HepG2 (cell line): ENCODE results near the gene RRBP1. TPM values are rescaled to one million over a fixed set of nuclear protein-coding genes. Genes with fewer than 3 reads are reported as not detected.

Experiments
- AKAP8 ChIP-seq: sonication (generic); formaldehyde crosslinking; IDR thresholded peaks from 2 replicates; pipeline ENCODE4 v1.5.1; 2020; ENCODE audit warnings: mild to moderate bottlenecking, missing genetic modification reagents
- CAMTA2 ChIP-seq: sonication (generic); formaldehyde crosslinking; IDR thresholded peaks from 2 replicates; pipeline ENCODE4 v1.4.0; 2020; ENCODE audit warnings: mild to moderate bottlenecking, missing genetic modification reagents, borderline replicate concordance
- KDM5A ChIP-seq: fragments of 200-600 bp; sonication (generic); IDR thresholded peaks from 2 replicates; pipeline ENCODE4 v1.7.0; 2018; ENCODE audit warnings: antibody characterized with exemption, mild to moderate bottlenecking, low read length, borderline replicate concordance
- PTBP1 ChIP-seq: fragments of 200-400 bp; formaldehyde crosslinking; IDR thresholded peaks from 2 replicates; pipeline ENCODE4 v1.6.1; 2018; ENCODE audit warnings: low read length, low read depth; ENCODE audit not compliant: poor library complexity, severe bottlenecking
- SETDB1 ChIP-seq: sonication (generic); formaldehyde crosslinking; IDR thresholded peaks from 2 replicates; pipeline ENCODE4 v1.5.1; 2020; ENCODE audit warnings: missing genetic modification reagents, mild to moderate bottlenecking, borderline replicate concordance
- ZNF264 ChIP-seq: sonication (generic); formaldehyde crosslinking; IDR thresholded peaks from 2 replicates; pipeline ENCODE4 v1.4.0; 2020; ENCODE audit warnings: missing genetic modification reagents
- ZNF292 ChIP-seq: sonication (generic); formaldehyde crosslinking; IDR thresholded peaks from 2 replicates; pipeline ENCODE4 v1.8.1; 2022; ENCODE audit warnings: mild to moderate bottlenecking, low read depth, missing genetic modification reagents, borderline replicate concordance
- ZNF572 ChIP-seq: sonication (generic); formaldehyde crosslinking; IDR thresholded peaks from 2 replicates; pipeline ENCODE4 v1.5.1; 2020; ENCODE audit warnings: mild to moderate bottlenecking, missing genetic modification reagents
- ZNF746 ChIP-seq: sonication (generic); formaldehyde crosslinking; IDR thresholded peaks from 2 replicates; pipeline ENCODE4 v1.8.0; 2022; ENCODE audit warnings: mild to moderate bottlenecking, missing genetic modification reagents
- ZSCAN9 ChIP-seq: IDR thresholded peaks from 2 replicates; pipeline ENCODE4 v1.6.1; 2016; ENCODE audit warnings: borderline replicate concordance
- polyA plus RNA-seq, 8 experiments: library from polyadenylated mRNA; depleted of rRNA in 3 of 8; stranded (reverse) in 7 of 8; unstranded in 1 of 8; fragments of >200 nt; fragmentation: Illumina TruSeq in 4 of 8; extraction: Trizol in 4 of 8; gene quantifications; 2 replicates each; pipeline versions ENCODE4 v1.2.1 to v1.2.3, GENCODE V29; 2011 to 2016; ENCODE audit warnings: low read depth in 4 of 8, missing spikeins in 1 of 8, mixed read lengths in 1 of 8; ENCODE audit not compliant: insufficient read depth in 1 of 8
- total RNA-seq, 5 experiments: library from RNA; depleted of rRNA; stranded (reverse); fragments of >200 nt; fragmentation: Illumina TruSeq; extraction: Trizol; gene quantifications; 2 replicates each; pipeline ENCODE4 v1.2.3, GENCODE V29; 2016; ENCODE audit warnings: low read depth in 1 of 5
- TF ChIP-seq, protein P1 (sequence below): sonication (generic); formaldehyde crosslinking; IDR thresholded peaks from 2 replicates; pipeline ENCODE4 v1.4.0; 2020; ENCODE audit warnings: low read depth, mild to moderate bottlenecking, missing genetic modification reagents
- TF ChIP-seq, protein P2 (sequence below): IDR thresholded peaks from 2 replicates; pipeline ENCODE4 v1.6.1; 2012; ENCODE audit warnings: low read length, improper control_type of control experiment
- TF ChIP-seq, protein P3 (sequence below): sonication (generic); formaldehyde crosslinking; IDR thresholded peaks from 2 replicates; pipeline ENCODE4 v1.4.0; 2020; ENCODE audit warnings: missing genetic modification reagents
- TF ChIP-seq, protein P4 (sequence below): sonication (generic); formaldehyde crosslinking; IDR thresholded peaks from 2 replicates; pipeline ENCODE4 v1.5.0; 2020; ENCODE audit warnings: mild to moderate bottlenecking, missing genetic modification reagents
- TF ChIP-seq, protein P5 (sequence below): sonication (generic); formaldehyde crosslinking; IDR thresholded peaks from 2 replicates; pipeline ENCODE4 v1.9.0; 2021; ENCODE audit warnings: missing genetic modification reagents, mild to moderate bottlenecking, borderline replicate concordance
- TF ChIP-seq, protein P6 (sequence below): sonication (generic); formaldehyde crosslinking; IDR thresholded peaks from 2 replicates; pipeline ENCODE4 v1.4.0; 2020; ENCODE audit warnings: missing genetic modification reagents, low read depth, mild to moderate bottlenecking, borderline replicate concordance

Gene RRBP1
- total and polyA plus RNA-seq, 2 of the 13 experiments (the other 11 are each of a cell fraction or from before 2014, with no cell fraction given) = 150 to 222 TPM

DNA sequence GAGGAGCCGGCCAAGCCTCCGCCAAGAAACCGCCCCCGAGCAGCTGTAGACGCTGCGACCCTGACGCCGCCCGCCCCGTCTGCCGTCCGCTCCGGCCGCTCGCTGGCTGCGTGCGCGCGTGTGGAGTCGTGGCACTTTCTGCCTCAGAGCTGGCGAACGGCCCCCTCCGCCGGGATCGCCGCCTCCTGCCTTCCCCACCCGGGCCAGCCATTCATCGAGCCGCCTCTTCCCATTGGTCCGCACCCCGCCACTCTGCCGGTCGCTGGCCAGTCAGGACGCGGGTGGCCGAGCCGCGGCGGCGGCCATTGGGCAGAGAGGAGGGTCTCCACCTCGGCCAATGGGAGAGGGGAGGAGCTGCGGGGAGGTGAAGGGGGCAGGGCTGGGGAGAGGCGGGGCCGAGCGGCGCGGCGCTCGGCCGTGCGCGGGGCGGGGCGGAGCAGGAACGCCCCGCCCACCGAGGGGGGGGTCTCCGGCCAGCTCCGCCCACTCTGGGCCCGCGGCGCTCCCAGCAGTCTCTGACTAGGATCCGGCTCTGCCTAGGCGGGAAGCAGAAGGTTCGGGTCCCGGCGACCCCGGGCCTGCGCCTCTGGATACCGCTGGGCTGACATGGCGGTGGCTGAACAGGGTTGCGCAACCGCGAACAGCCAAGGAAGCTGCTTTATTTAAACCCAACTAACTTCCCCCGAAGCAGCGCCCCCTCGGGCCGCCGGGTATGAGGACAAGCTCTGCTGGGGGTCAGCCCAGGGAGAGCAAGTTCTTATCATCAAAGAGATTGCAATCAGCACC is at the start of gene RRBP1 (continued):
- TF ChIP-seq CAMTA2 (CRISPR knock-in tag) (no peak; the same call in 1 of the 2 replicates), ZNF292 (CRISPR knock-in tag) (peak; percentile 96), ZSCAN9 (no peak; the same call in 1 of the 2 replicates), KDM5A (peak; percentile 37; the same call in 1 of the 2 replicates), PTBP1 (peak; percentile 98), ZNF746 (CRISPR knock-in tag) (peak; percentile 58), ZNF572 (CRISPR knock-in tag) (peak; percentile 93), ZNF264 (CRISPR knock-in tag) (peak; percentile 72; the same call in 1 of the 2 replicates), AKAP8 (peak; percentile 9; the same call in 1 of the 2 replicates), SETDB1 (CRISPR knock-in tag) (no peak)
- TF ChIP-seq, protein P1, sequence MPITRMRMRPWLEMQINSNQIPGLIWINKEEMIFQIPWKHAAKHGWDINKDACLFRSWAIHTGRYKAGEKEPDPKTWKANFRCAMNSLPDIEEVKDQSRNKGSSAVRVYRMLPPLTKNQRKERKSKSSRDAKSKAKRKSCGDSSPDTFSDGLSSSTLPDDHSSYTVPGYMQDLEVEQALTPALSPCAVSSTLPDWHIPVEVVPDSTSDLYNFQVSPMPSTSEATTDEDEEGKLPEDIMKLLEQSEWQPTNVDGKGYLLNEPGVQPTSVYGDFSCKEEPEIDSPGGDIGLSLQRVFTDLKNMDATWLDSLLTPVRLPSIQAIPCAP (CRISPR knock-in tag) = no peak
- TF ChIP-seq, protein P2, sequence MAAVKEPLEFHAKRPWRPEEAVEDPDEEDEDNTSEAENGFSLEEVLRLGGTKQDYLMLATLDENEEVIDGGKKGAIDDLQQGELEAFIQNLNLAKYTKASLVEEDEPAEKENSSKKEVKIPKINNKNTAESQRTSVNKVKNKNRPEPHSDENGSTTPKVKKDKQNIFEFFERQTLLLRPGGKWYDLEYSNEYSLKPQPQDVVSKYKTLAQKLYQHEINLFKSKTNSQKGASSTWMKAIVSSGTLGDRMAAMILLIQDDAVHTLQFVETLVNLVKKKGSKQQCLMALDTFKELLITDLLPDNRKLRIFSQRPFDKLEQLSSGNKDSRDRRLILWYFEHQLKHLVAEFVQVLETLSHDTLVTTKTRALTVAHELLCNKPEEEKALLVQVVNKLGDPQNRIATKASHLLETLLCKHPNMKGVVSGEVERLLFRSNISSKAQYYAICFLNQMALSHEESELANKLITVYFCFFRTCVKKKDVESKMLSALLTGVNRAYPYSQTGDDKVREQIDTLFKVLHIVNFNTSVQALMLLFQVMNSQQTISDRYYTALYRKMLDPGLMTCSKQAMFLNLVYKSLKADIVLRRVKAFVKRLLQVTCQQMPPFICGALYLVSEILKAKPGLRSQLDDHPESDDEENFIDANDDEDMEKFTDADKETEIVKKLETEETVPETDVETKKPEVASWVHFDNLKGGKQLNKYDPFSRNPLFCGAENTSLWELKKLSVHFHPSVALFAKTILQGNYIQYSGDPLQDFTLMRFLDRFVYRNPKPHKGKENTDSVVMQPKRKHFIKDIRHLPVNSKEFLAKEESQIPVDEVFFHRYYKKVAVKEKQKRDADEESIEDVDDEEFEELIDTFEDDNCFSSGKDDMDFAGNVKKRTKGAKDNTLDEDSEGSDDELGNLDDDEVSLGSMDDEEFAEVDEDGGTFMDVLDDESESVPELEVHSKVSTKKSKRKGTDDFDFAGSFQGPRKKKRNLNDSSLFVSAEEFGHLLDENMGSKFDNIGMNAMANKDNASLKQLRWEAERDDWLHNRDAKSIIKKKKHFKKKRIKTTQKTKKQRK = no peak
- TF ChIP-seq, protein P3, sequence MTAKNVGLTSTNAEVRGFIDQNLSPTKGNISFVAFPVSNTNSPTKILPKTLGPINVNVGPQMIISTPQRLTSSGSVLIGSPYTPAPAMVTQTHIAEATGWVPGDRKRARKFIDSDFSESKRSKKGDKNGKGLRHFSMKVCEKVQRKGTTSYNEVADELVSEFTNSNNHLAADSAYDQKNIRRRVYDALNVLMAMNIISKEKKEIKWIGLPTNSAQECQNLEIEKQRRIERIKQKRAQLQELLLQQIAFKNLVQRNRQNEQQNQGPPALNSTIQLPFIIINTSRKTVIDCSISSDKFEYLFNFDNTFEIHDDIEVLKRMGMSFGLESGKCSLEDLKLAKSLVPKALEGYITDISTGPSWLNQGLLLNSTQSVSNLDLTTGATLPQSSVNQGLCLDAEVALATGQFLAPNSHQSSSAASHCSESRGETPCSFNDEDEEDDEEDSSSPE (CRISPR knock-in tag) = peak; percentile 94
- TF ChIP-seq, protein P4, sequence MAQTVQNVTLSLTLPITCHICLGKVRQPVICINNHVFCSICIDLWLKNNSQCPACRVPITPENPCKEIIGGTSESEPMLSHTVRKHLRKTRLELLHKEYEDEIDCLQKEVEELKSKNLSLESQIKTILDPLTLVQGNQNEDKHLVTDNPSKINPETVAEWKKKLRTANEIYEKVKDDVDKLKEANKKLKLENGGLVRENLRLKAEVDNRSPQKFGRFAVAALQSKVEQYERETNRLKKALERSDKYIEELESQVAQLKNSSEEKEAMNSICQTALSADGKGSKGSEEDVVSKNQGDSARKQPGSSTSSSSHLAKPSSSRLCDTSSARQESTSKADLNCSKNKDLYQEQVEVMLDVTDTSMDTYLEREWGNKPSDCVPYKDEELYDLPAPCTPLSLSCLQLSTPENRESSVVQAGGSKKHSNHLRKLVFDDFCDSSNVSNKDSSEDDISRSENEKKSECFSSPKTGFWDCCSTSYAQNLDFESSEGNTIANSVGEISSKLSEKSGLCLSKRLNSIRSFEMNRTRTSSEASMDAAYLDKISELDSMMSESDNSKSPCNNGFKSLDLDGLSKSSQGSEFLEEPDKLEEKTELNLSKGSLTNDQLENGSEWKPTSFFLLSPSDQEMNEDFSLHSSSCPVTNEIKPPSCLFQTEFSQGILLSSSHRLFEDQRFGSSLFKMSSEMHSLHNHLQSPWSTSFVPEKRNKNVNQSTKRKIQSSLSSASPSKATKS (CRISPR knock-in tag) = no peak
- TF ChIP-seq, protein P5, sequence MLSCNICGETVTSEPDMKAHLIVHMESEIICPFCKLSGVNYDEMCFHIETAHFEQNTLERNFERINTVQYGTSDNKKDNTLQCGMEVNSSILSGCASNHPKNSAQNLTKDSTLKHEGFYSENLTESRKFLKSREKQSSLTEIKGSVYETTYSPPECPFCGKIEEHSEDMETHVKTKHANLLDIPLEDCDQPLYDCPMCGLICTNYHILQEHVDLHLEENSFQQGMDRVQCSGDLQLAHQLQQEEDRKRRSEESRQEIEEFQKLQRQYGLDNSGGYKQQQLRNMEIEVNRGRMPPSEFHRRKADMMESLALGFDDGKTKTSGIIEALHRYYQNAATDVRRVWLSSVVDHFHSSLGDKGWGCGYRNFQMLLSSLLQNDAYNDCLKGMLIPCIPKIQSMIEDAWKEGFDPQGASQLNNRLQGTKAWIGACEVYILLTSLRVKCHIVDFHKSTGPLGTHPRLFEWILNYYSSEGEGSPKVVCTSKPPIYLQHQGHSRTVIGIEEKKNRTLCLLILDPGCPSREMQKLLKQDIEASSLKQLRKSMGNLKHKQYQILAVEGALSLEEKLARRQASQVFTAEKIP (CRISPR knock-in tag) = no peak
- TF ChIP-seq, protein P6, sequence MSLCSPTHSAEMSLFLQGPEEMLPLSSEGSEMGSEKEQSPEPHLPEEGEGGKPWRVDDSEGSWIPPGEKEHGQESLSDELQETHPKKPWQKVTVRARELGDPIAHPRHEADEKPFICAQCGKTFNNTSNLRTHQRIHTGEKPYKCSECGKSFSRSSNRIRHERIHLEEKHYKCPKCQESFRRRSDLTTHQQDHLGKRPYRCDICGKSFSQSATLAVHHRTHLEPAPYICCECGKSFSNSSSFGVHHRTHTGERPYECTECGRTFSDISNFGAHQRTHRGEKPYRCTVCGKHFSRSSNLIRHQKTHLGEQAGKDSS (CRISPR knock-in tag) = no peak
